ENCODE data around the gene MAP3K9.

MAP3K9 gene

GRCh38 chr14:70842851-70843462, 33.6 kb upstream of the MAP3K9 start:
- ATAC-seq, result no peak
- TF ChIP-seq ZNF70 (CRISPR knock-in tag; IDR thresholded peaks at IDR 0.05), result no peak
- no peak for TF ChIP-seq ZFP3 (CRISPR knock-in tag; IDR thresholded peaks at IDR 0.05)
- TF ChIP-seq CSRNP3 (CRISPR knock-in tag; IDR thresholded peaks at IDR 0.05), result no peak
- no peak for TF ChIP-seq ZFP30 (CRISPR knock-in tag; IDR thresholded peaks at IDR 0.05)
- no peak for TF ChIP-seq RARB (CRISPR knock-in tag; IDR thresholded peaks at IDR 0.05)
- TF ChIP-seq CREB5 (CRISPR knock-in tag; IDR thresholded peaks at IDR 0.05; ENCODE audit: low read depth), result no peak
- TF ChIP-seq TCF4 (CRISPR knock-in tag; IDR thresholded peaks at IDR 0.05; ENCODE audit: borderline replicate concordance), result no peak
- TF ChIP-seq, protein P1, sequence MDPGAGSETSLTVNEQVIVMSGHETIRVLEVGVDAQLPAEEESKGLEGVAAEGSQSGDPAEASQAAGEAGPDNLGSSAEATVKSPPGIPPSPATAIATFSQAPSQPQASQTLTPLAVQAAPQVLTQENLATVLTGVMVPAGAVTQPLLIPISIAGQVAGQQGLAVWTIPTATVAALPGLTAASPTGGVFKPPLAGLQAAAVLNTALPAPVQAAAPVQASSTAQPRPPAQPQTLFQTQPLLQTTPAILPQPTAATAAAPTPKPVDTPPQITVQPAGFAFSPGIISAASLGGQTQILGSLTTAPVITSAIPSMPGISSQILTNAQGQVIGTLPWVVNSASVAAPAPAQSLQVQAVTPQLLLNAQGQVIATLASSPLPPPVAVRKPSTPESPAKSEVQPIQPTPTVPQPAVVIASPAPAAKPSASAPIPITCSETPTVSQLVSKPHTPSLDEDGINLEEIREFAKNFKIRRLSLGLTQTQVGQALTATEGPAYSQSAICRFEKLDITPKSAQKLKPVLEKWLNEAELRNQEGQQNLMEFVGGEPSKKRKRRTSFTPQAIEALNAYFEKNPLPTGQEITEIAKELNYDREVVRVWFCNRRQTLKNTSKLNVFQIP (CRISPR knock-in tag; IDR thresholded peaks at IDR 0.05; ENCODE audit: borderline replicate concordance, low read depth), result no peak
- TF ChIP-seq PATZ1 (CRISPR knock-in tag; IDR thresholded peaks at IDR 0.05; ENCODE audit: borderline replicate concordance), result no peak
- no peak for TF ChIP-seq CSDC2 (CRISPR knock-in tag; IDR thresholded peaks at IDR 0.05)

DNA sequence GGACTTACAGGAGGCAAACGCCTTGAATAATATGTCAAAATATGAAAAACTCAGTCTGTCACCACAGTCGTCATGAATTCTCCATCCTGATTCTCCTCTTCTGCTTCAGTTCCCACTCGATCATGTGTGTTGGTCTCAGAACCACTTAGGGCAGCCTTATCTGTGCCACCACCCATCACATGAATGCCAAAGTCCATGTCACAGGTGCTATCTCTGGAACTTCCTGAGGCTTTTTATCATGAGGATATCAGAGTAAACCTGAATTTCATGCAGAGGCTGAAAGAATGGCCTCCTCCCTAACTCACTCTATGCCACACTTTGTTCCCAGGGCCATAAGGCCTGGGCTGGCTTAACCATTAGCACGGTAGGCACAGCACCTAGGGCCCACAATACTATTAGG, 28.8 kb upstream of the MAP3K9 start:
- no peak for ATAC-seq

More for the DNA sequence above, 28.8 kb upstream of the MAP3K9 start:
- TF ChIP-seq ESRRG (CRISPR knock-in tag; IDR thresholded peaks at IDR 0.05), result no peak
- no peak for TF ChIP-seq ZC3H10 (CRISPR knock-in tag; IDR thresholded peaks at IDR 0.05)
- no peak for TF ChIP-seq ARNTL (CRISPR knock-in tag; IDR thresholded peaks at IDR 0.05; ENCODE audit: borderline replicate concordance, low read depth)
- TF ChIP-seq ZNF70 (CRISPR knock-in tag; IDR thresholded peaks at IDR 0.05), result no peak
- TF ChIP-seq GLIS3 (CRISPR knock-in tag; IDR thresholded peaks at IDR 0.05), result no peak
- no peak for TF ChIP-seq SNAI2 (CRISPR knock-in tag; IDR thresholded peaks at IDR 0.05)
- TF ChIP-seq CSRNP3 (CRISPR knock-in tag; IDR thresholded peaks at IDR 0.05), result no peak
- TF ChIP-seq OSR1 (CRISPR knock-in tag; IDR thresholded peaks at IDR 0.05), result no peak
- TF ChIP-seq RARB (CRISPR knock-in tag; IDR thresholded peaks at IDR 0.05), result no peak
- no peak for TF ChIP-seq BACH2 (CRISPR knock-in tag; IDR thresholded peaks at IDR 0.05; ENCODE audit: borderline replicate concordance)
- TF ChIP-seq, protein P1 (CRISPR knock-in tag; IDR thresholded peaks at IDR 0.05; ENCODE audit: borderline replicate concordance, low read depth), result no peak
- no peak for TF ChIP-seq ZNF565 (CRISPR knock-in tag; conservative IDR thresholded peaks at IDR 0.05; ENCODE audit: low read depth)
- no peak for TF ChIP-seq PPARA (CRISPR knock-in tag; IDR thresholded peaks at IDR 0.05; ENCODE audit: borderline replicate concordance)
- no peak for TF ChIP-seq ZNF8 (CRISPR knock-in tag; IDR thresholded peaks at IDR 0.05)
- TF ChIP-seq CREB5 (CRISPR knock-in tag; IDR thresholded peaks at IDR 0.05; ENCODE audit: low read depth), result no peak
